HL-60 (cell line): ENCODE data around the gene MIER1.
"Not testable (repeated sequence)": the region's sequence is repeated elsewhere in the genome, so short reads cannot be mapped to it uniquely, and the experiment has no call there.

ENCODE experiments used
- DNase-seq, 2 experiments: peaks; one replicate each; pipeline ENCODE4 v3.0.0-alpha.2; 2010 to 2020; ENCODE audit warnings: low read depth in 1 of 2, low spot score in 1 of 2
- H3K27ac ChIP-seq: fragments of 250-450 bp; sonication (Bioruptor Pico); replicated peaks from 2 replicates; pipeline ENCODE4 v1.5.1; 2020; ENCODE audit warnings: mild to moderate bottlenecking, moderate library complexity
- H3K27me3 ChIP-seq: fragments of 250-450 bp; sonication (Bioruptor Pico); 2 replicates; pipeline ENCODE4 v1.5.1; 2021; ENCODE audit warnings: mild to moderate bottlenecking, moderate library complexity; ENCODE audit not compliant: insufficient read depth, poor library complexity, severe bottlenecking
- H3K4me3 ChIP-seq: replicated peaks from 2 replicates; pipeline ENCODE4 v1.5.1; 2011; ENCODE audit warnings: mild to moderate bottlenecking, control low read depth, low read length; ENCODE audit not compliant: insufficient read depth
- GABPA ChIP-seq: IDR thresholded peaks from 2 replicates; pipeline ENCODE4 v1.6.1; 2012; ENCODE audit warnings: low read depth
- POLR2AphosphoS5 ChIP-seq: IDR thresholded peaks from 2 replicates; pipeline ENCODE4 v1.6.1; 2012; ENCODE audit warnings: low read depth
- SPI1 ChIP-seq: IDR thresholded peaks from 2 replicates; pipeline ENCODE4 v1.6.1; 2012; ENCODE audit warnings: low read depth, mild to moderate bottlenecking, borderline replicate concordance
- TF ChIP-seq, protein P1 (sequence below): IDR thresholded peaks from one replicate; pipeline ENCODE4 v1.5.1; 2011; ENCODE audit warnings: low read length, control low read depth, inconsistent platforms; ENCODE audit not compliant: insufficient read depth
- TF ChIP-seq, protein P2 (sequence below): IDR thresholded peaks from 2 replicates; pipeline ENCODE4 v1.6.1; 2012; ENCODE audit warnings: low read depth; ENCODE audit not compliant: insufficient replicate concordance

Gene MIER1

DNA sequence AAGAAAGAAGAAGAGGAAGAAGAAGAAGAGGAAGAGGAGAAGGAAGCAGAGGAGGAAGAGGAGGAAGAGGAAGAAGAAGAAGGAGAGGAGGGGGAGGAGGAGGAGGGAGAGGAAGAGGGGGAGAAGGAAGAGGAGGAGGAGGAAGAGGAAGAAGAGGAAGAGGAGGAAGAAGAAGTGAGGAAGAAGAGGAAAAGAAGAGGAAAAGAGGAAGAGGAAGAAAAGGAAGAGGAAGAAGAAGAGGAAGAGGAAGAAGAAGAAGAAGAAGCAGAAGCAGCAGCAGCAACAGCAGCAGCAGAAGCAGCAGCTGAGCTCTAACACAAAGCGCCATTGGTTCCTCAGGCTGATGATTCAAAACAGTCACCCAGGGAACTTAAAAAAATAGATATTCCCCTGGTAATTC, 34.2 kb upstream of the MIER1 start:
- no peak overlapping the region for H3K4me3 ChIP-seq
- no peak for DNase-seq
- TF ChIP-seq, protein P1, sequence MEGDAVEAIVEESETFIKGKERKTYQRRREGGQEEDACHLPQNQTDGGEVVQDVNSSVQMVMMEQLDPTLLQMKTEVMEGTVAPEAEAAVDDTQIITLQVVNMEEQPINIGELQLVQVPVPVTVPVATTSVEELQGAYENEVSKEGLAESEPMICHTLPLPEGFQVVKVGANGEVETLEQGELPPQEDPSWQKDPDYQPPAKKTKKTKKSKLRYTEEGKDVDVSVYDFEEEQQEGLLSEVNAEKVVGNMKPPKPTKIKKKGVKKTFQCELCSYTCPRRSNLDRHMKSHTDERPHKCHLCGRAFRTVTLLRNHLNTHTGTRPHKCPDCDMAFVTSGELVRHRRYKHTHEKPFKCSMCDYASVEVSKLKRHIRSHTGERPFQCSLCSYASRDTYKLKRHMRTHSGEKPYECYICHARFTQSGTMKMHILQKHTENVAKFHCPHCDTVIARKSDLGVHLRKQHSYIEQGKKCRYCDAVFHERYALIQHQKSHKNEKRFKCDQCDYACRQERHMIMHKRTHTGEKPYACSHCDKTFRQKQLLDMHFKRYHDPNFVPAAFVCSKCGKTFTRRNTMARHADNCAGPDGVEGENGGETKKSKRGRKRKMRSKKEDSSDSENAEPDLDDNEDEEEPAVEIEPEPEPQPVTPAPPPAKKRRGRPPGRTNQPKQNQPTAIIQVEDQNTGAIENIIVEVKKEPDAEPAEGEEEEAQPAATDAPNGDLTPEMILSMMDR, result no peak
- TF ChIP-seq SPI1 (peak; percentile 60), POLR2AphosphoS5 (no peak)
- no peak overlapping the region for H3K27ac ChIP-seq
- no peaks in the 10 kb centered on the region for H3K27me3 ChIP-seq

DNA sequence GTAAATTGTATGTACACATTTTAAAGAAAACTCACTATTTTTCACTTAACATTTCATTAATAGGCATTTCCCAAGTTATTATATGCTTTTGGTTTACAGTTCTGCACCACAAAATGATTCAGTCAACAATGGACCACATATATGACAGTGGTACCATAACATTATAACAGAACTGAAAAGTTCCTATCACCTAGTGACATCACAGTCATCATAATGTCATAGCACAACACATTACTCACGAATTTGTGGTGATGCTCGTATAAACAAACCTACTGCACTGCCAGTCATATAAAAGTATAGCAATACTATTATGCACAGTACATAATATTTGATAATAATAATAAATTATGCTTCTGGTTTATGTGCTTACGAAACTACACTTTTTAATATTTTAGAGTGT, 31.1 kb upstream of the MIER1 start:
- no peak for DNase-seq
- no peaks in the 10 kb centered on the region for H3K27me3 ChIP-seq
- TF ChIP-seq SPI1 (no peak), POLR2AphosphoS5 (no peak), GABPA (no peak)
- TF ChIP-seq, protein P2, sequence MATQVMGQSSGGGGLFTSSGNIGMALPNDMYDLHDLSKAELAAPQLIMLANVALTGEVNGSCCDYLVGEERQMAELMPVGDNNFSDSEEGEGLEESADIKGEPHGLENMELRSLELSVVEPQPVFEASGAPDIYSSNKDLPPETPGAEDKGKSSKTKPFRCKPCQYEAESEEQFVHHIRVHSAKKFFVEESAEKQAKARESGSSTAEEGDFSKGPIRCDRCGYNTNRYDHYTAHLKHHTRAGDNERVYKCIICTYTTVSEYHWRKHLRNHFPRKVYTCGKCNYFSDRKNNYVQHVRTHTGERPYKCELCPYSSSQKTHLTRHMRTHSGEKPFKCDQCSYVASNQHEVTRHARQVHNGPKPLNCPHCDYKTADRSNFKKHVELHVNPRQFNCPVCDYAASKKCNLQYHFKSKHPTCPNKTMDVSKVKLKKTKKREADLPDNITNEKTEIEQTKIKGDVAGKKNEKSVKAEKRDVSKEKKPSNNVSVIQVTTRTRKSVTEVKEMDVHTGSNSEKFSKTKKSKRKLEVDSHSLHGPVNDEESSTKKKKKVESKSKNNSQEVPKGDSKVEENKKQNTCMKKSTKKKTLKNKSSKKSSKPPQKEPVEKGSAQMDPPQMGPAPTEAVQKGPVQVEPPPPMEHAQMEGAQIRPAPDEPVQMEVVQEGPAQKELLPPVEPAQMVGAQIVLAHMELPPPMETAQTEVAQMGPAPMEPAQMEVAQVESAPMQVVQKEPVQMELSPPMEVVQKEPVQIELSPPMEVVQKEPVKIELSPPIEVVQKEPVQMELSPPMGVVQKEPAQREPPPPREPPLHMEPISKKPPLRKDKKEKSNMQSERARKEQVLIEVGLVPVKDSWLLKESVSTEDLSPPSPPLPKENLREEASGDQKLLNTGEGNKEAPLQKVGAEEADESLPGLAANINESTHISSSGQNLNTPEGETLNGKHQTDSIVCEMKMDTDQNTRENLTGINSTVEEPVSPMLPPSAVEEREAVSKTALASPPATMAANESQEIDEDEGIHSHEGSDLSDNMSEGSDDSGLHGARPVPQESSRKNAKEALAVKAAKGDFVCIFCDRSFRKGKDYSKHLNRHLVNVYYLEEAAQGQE, result no peak
- TF ChIP-seq, protein P1, result no peak
- H3K4me3 ChIP-seq, result no peak overlapping the region
- H3K27ac ChIP-seq, result no peak overlapping the region

DNA sequence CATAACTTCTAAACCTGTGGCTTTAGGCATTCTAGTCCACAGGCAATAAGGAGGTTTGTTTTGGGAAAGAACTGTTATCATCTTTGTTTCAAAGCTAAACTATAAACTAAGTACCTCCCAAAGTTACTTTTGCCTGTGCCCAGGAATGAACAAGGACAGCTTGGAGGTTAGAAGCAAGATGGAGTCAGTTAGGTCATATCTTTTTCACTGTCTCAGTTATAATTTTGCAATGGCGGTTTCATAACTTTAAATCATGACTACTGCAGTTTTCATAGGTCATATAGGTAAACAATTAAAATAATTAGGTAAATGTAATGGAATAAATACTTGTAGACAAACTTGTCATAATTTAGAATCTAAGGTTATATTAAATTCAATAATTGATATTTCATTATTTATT, 9.6 kb upstream of the MIER1 start:
- H3K27ac ChIP-seq, H3K4me3 ChIP-seq, DNase-seq, H3K27me3 ChIP-seq: not testable (repeated sequence)

DNA sequence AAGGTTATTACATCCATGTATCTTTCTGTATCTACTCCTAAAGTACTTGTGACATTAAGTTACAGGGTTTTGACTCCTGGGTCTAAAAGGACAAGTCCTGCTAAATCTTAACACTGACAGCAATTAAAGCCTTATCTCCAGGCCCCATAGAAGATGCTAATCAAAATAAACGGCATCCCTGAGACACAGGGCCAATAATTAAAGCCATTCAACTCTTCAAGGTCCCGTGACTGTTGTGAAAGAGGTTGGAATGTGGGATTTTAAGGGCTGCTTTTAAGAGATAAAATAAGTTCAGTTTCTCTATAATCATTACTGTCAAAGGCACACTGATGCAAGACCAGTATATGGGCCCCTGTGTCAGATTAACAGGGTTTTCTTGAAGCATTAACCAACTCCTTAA, 8.5 kb upstream of the MIER1 start:
- no peak overlapping the region for H3K4me3 ChIP-seq
- TF ChIP-seq, protein P2, result no peak
- TF ChIP-seq POLR2AphosphoS5 (no peak), SPI1 (no peak), GABPA (no peak)
- TF ChIP-seq, protein P1, result no peak
- no peaks in the 10 kb centered on the region for H3K27me3 ChIP-seq
- H3K27ac ChIP-seq, result no peak overlapping the region
- no peak for DNase-seq
